HepG2 (cell line): ENCODE results near the gene TSPAN8.
"Not testable (repeated sequence)": the region's sequence is repeated elsewhere in the genome, so short reads cannot be mapped to it uniquely, and the experiment has no call there.

Experiments used
- EHMT2 ChIP-seq: fragments of 200-600 bp; sonication (generic); IDR thresholded peaks from 2 replicates; pipeline ENCODE4 v1.7.0; 2017; ENCODE audit warnings: antibody characterized with exemption, low read depth, low read length, borderline replicate concordance
- POLR2A ChIP-seq, 2 experiments: IDR thresholded peaks; 2 replicates each; pipeline ENCODE4 v1.6.1; 2011; ENCODE audit warnings: low read depth in 2 of 2, low read length in 2 of 2, mild to moderate bottlenecking in 1 of 2, moderate library complexity in 1 of 2; ENCODE audit not compliant: insufficient read depth in 1 of 2
- ZNF274 ChIP-seq: sonication (generic); formaldehyde crosslinking; IDR thresholded peaks from 2 replicates; pipeline ENCODE4 v1.5.1; 2020; ENCODE audit warnings: mild to moderate bottlenecking, missing genetic modification reagents
- TF ChIP-seq, protein P1 (sequence below): IDR thresholded peaks from 2 replicates; pipeline ENCODE4 v1.6.1; 2012; ENCODE audit warnings: inconsistent platforms

DNA sequence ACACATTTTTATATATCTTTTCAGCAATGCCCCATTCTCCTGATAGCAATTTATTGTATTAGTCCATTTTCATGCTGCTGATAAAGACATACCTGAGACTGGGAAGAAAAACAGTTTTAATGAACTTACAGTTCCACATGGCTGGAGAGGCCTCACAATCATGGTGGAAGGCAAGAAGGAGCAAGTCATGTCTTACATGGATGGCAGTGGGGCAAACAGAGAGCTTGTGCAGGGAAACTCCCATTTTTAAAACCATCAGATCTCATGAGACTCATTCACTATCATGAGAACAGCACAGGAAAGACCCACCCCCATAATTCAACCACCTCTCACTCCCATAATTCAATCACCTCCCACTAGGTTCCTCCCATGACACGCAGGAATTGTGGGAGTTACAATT is 44.7 kb downstream of the TSPAN8 start:
- TF ChIP-seq EHMT2; POLR2A (IDR thresholded peaks at IDR 0.05; ENCODE audit: insufficient read depth in 1 of 2, low read depth in 2 of 2, low read length in 2 of 2); ZNF274: not testable (repeated sequence)
- TF ChIP-seq, protein P1, sequence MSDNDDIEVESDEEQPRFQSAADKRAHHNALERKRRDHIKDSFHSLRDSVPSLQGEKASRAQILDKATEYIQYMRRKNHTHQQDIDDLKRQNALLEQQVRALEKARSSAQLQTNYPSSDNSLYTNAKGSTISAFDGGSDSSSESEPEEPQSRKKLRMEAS = not testable (repeated sequence)
